ENCODE results near the gene ELFN2. TPM values are rescaled to one million over a fixed set of nuclear protein-coding genes. Genes with fewer than 3 reads are reported as not detected.

Gene ELFN2
- polyA plus RNA-seq, 2 of the 4 experiments (the other 2 are of a cell fraction), result 0.94 to 8.1 TPM

GRCh38 chr22:37462983-37463382 lies 35.7 kb upstream of the ELFN2 start:
- Histone ChIP-seq H3K27ac (no peak overlapping the region), H3K4me2 (no peak overlapping the region), H3K4me3 (no peak overlapping the region), H3K4me1 (no peaks in the 10 kb centered on the region), H3K9me3 (no peaks in the 10 kb centered on the region)
- WGBS (ENCODE audit: missing lambda C conversion rate), result 0% methylated on average over 5 of the region's 5 CpGs
- ChIA-PET POLR2A (no interaction called here), CTCF (interaction anchor here (1.0 to 3.6 kb wide), 6 partner anchors 9 to 202 kb away, joined by 3 to 13 read pairs (median 3); no protein-coding TSS in a partner anchor)
- TF ChIP-seq HOXB13 (CRISPR knock-in tag; IDR thresholded peaks at IDR 0.05; ENCODE audit: low read depth) (no peak), PHF8 (IDR thresholded peaks at IDR 0.05; ENCODE audit: borderline replicate concordance, low read depth) (no peak), ATOH8 (CRISPR knock-in tag; IDR thresholded peaks at IDR 0.05; ENCODE audit: low read depth) (no peak), REST (IDR thresholded peaks at IDR 0.05) (peak; percentile 91), ZSCAN20 (CRISPR knock-in tag; IDR thresholded peaks at IDR 0.05) (no peak), RCOR1 (IDR thresholded peaks at IDR 0.05; ENCODE audit: low read depth, low read length) (no peak), HEYL (CRISPR knock-in tag; IDR thresholded peaks at IDR 0.05) (no peak), CBX8 (IDR thresholded peaks at IDR 0.05) (no peak), CTCF (IDR thresholded peaks at IDR 0.05) (no peak), TP53 (CRISPR knock-in tag; IDR thresholded peaks at IDR 0.05) (no peak), NPAS2 (CRISPR knock-in tag; IDR thresholded peaks at IDR 0.05; ENCODE audit: borderline replicate concordance) (no peak), EHMT2 (IDR thresholded peaks at IDR 0.05; ENCODE audit: low read depth) (peak; percentile 59; the same call in 1 of the 2 replicates), HOXA7 (CRISPR knock-in tag; IDR thresholded peaks at IDR 0.05) (no peak), MAFK (IDR thresholded peaks at IDR 0.05; ENCODE audit: partially characterized antibody) (no peak)
- no peak for DNase-seq (ENCODE audit: low read depth in 1 of 2, low spot score in 1 of 2)
- no peak for FAIRE-seq
- ATAC-seq, result peak; percentile 61 to 65; a peak in 2 of 6 replicates

- FAIRE-seq (no peak), DNase-seq (ENCODE audit: low read depth in 1 of 2, low spot score in 1 of 2) (no peak), ATAC-seq (no peak; a peak in 2 of 6 replicates)
- ChIA-PET POLR2A (no interaction called here), CTCF (interaction anchor here (0.6 to 3.6 kb wide), 8 partner anchors 10 to 679 kb away, joined by 3 to 13 read pairs (median 3); no protein-coding TSS in a partner anchor)
- Histone ChIP-seq H3K4me3 (no peak overlapping the region), H3K9me3 (no peaks in the 10 kb centered on the region), H3K27ac (no peak overlapping the region), H3K4me2 (no peak overlapping the region), H3K4me1 (peaks cover 2% of the 10 kb centered on the region; the same call in 2 of the 3 replicates)
- WGBS (ENCODE audit: missing lambda C conversion rate), result 57% methylated on average over 5 of the region's 5 CpGs
- no peak for TF ChIP-seq POLR2A (IDR thresholded peaks at IDR 0.05; ENCODE audit: low read length)
- TF ChIP-seq NFE2L2 (conservative IDR thresholded peaks at IDR 0.05; ENCODE audit: low read length), result no peak
- TF ChIP-seq HOXB5 (CRISPR knock-in tag; IDR thresholded peaks at IDR 0.05), result no peak
- TF ChIP-seq ZSCAN20 (CRISPR knock-in tag; IDR thresholded peaks at IDR 0.05), result no peak
- no peak for TF ChIP-seq SREBF2 (IDR thresholded peaks at IDR 0.05)
- TF ChIP-seq RNF2 (IDR thresholded peaks at IDR 0.05; ENCODE audit: borderline replicate concordance, low read depth), result no peak
- TF ChIP-seq HEYL (CRISPR knock-in tag; IDR thresholded peaks at IDR 0.05), result no peak
- no peak for TF ChIP-seq PHF8 (IDR thresholded peaks at IDR 0.05; ENCODE audit: borderline replicate concordance, low read depth)
- no peak for TF ChIP-seq ZFP36 (IDR thresholded peaks at IDR 0.05; ENCODE audit: borderline replicate concordance, partially characterized antibody)
Measured at GRCh38 chr22:37462436-37462835, 35.2 kb upstream of the ELFN2 start.

Data from A549 (cell line).